ENCODE measurements around the gene TPI1.

TPI1 gene

DNA sequence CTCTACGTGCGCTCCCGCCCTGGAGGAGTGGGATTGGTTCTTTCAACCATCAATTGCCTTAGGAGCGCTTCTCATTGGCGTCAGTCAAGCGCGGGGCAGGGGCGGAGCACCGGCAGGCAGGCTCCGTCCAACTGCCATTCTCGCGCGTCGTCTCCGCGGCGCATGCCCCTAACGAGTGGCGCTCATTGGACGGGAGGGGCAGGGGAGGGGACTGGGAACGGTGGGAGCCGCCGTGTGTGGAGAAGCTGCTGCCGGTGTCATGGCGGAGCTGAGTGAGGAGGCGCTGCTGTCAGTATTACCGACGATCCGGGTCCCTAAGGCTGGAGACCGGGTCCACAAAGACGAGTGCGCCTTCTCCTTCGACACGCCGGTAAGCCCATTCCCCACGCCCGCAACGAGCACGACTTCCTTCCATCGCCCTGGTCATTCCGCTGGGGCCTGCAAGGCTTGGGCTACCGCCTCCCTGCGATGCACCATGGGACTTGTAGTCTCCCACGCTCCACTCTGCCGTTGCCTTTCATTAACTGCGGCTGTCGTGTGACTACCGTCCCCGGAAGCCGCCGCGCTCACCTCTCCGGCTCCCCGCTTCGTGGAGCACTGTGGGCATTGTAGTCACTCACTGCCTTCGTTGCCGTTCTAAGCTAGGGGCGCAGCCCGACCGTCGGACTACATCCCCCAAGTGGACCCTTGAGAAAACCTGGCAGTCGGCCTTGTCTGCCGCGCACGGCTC, 15.2 kb upstream of the TPI1 start, which contains the start of gene USP5:
Gene USP5 (plus strand): TSS at position 230 of the 730 bp plus-strand sequence. CDS start 30 bp downstream, at position 260.
- peak; percentile 100 for DNase-seq (ENCODE audit: low read depth)
- TF ChIP-seq, protein P1, sequence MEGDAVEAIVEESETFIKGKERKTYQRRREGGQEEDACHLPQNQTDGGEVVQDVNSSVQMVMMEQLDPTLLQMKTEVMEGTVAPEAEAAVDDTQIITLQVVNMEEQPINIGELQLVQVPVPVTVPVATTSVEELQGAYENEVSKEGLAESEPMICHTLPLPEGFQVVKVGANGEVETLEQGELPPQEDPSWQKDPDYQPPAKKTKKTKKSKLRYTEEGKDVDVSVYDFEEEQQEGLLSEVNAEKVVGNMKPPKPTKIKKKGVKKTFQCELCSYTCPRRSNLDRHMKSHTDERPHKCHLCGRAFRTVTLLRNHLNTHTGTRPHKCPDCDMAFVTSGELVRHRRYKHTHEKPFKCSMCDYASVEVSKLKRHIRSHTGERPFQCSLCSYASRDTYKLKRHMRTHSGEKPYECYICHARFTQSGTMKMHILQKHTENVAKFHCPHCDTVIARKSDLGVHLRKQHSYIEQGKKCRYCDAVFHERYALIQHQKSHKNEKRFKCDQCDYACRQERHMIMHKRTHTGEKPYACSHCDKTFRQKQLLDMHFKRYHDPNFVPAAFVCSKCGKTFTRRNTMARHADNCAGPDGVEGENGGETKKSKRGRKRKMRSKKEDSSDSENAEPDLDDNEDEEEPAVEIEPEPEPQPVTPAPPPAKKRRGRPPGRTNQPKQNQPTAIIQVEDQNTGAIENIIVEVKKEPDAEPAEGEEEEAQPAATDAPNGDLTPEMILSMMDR (conservative IDR thresholded peaks at IDR 0.05; ENCODE audit: control insufficient read depth, insufficient read depth, low read depth, low read length): no peak
- H3K4me3 ChIP-seq (ENCODE audit: control insufficient read depth, low read depth, low read length): peak within 1 kb of the TSS; percentile 93

DNA sequence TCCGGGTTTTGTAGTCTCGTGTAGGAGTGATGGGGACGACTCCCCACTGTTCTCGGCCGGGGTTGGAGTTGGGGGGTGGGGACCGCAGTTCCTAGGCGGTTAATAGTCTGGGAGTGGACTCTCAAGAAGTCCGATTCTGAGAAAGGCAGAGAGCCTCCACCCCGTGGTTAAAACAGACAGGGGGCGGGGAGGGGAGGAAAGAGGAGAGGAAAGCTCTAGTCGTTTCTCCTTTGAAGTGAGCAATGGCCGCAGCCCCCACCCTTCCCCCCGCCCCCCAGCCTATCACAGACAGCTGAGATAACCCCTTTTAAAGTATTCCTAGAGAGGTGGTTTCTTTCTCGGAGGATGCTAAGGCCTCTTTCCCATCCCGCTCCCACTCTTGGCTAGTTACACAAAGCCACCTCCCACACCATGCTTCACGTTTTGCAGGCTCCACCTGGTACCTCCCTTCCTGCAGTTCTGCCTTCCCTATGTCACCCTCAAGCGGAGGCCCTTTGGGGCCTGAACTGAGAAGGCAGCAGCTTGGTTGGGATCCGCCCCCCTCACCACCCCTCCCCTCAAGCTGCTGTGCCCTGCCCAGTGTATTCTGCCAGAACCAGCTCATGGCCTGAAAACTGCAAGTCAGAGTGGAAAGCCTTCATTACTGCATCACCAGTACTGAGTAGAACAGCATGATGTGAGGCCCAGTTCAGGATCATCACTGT, 14.5 kb upstream of the TPI1 start:
- peak overlapping the region; percentile 93 for H3K4me3 ChIP-seq (ENCODE audit: control insufficient read depth, low read depth, low read length)
- TF ChIP-seq, protein P1 (conservative IDR thresholded peaks at IDR 0.05; ENCODE audit: control insufficient read depth, insufficient read depth, low read depth, low read length): no peak
- DNase-seq (ENCODE audit: low read depth): peak; percentile 79

DNA sequence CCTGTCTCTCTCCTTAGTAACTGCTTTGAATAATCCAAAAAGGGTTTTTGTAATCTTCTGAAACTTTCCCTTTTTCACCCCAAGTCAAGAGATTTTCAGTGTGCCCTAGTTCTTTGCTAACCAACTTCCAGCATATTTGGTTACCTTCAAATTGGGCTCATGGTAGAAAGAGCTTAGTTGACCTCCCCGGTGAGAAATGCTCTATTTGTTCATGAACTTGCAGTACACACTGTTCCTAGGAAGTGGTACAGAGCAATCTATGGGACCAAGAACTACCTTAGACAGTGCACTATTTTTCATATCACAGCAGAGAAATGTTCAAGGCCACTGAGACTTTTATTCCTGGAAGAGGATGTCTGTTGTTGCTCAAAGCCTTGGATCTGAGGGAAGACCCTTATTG, 13.7 kb upstream of the TPI1 start:
- TF ChIP-seq, protein P1 (conservative IDR thresholded peaks at IDR 0.05; ENCODE audit: control insufficient read depth, insufficient read depth, low read depth, low read length): no peak
- H3K4me3 ChIP-seq (ENCODE audit: control insufficient read depth, low read depth, low read length): peak overlapping the region; percentile 93

DNA sequence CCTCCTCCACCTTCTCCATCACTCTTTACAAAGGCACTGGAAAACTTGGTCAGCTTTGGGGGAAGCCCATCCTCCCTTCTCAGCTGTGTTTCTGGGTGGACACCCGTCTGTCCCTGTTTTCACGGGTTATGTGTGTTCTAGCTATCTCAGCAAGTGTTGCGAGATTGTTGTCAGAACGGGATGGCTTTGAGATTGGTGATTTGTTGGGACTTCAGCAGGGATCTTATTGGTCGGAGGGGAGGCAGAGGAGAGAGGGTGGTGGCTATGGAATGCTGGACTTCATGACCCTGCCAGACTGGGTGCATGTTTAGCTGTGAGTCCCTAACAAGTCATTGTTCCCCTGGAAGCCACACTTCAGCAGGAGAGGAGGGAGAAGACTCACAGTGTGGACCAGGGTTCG, 13.3 kb upstream of the TPI1 start:
- no peak for DNase-seq (ENCODE audit: low read depth)
- H3K4me3 ChIP-seq (ENCODE audit: control insufficient read depth, low read depth, low read length): no peak overlapping the region

More for the DNA sequence above, 13.7 kb upstream of the TPI1 start:
- no peak for DNase-seq (ENCODE audit: low read depth)

DNA sequence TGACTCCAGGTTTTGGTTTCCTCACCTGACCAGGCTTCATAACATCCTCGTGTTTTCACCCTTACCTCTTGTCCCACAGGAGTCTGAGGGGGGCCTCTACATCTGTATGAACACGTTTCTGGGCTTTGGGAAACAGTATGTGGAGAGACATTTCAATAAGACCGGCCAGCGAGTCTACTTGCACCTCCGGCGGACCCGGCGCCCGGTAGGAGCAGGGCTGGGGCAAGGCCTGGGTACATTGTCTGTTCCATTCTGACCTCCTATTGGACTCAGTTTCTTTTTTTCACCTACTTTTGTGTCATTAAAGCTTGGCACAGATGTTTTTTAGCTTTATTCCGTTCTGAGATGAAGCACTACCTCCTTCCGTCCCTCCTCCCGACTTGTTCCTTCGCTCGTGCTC, 12.0 kb upstream of the TPI1 start:
- H3K4me3 ChIP-seq (ENCODE audit: control insufficient read depth, low read depth, low read length): no peak overlapping the region
- no peak for DNase-seq (ENCODE audit: low read depth)
- TF ChIP-seq, protein P1 (conservative IDR thresholded peaks at IDR 0.05; ENCODE audit: control insufficient read depth, insufficient read depth, low read depth, low read length): no peak

More for the DNA sequence above, 13.3 kb upstream of the TPI1 start:
- TF ChIP-seq, protein P1 (conservative IDR thresholded peaks at IDR 0.05; ENCODE audit: control insufficient read depth, insufficient read depth, low read depth, low read length): no peak

DNA sequence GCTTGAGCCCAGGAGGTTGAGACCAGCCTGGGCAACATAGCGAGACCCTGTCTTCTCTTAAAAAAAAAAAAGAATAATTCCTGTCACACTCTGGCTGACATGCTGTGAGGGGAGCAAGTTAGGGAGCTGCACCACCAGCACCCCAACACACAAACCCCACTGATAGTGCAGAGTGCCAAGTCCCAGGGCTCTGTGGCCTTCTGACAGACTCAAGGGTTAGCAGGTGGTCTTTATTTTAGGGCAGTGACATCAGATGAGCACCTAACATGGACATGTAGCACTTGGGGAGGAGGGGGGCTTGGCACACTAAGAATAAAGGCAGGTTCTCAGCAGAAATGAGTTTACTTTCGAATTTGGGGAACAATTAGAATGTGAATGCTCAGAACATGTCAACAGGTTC, 8.5 kb upstream of the TPI1 start:
- no peak for DNase-seq (ENCODE audit: low read depth)
- no peak overlapping the region for H3K4me3 ChIP-seq (ENCODE audit: control insufficient read depth, low read depth, low read length)
- TF ChIP-seq, protein P1 (conservative IDR thresholded peaks at IDR 0.05; ENCODE audit: control insufficient read depth, insufficient read depth, low read depth, low read length): no peak

All from fibroblast of mammary gland (primary cell).